HEK293T (cell line): ENCODE measurements around the gene PPP1R14C.

Experiments
- CTCF ChIA-PET: fragments of 350-600 bp; formaldehyde crosslinking; extraction: SDS; loops from one replicate; lab custom pipeline; 2021; ENCODE audit warnings: antibody characterized with exemption, inconsistent platforms; lab: Yijun Ruan, JAX
- POLR2A ChIA-PET: fragments of 350-600 bp; formaldehyde crosslinking; extraction: SDS; loops from one replicate; lab custom pipeline; 2020; ENCODE audit warnings: antibody characterized with exemption, inconsistent platforms; lab: Yijun Ruan, JAX
- DNase-seq: peaks from one replicate; pipeline ENCODE4 v3.0.0; 2012; ENCODE audit warnings: mixed read lengths; ENCODE audit errors: extremely low spot score
- ARNT ChIP-seq: fragments of 450-650 bp; IDR thresholded peaks from 2 replicates; pipeline ENCODE4 v1.6.1; 2017; ENCODE audit warnings: mild to moderate bottlenecking
- BHLHE40 ChIP-seq: fragments of 450-650 bp; IDR thresholded peaks from 2 replicates; pipeline ENCODE4 v1.6.1; 2016; ENCODE audit warnings: mild to moderate bottlenecking, moderate library complexity, borderline replicate concordance
- CTBP1 ChIP-seq: fragments of 450-650 bp; IDR thresholded peaks from 2 replicates; pipeline ENCODE4 v1.6.1; 2016; ENCODE audit warnings: borderline replicate concordance
- ELF4 ChIP-seq: fragments of 450-650 bp; IDR thresholded peaks from 2 replicates; pipeline ENCODE4 v1.6.1; 2017; ENCODE audit warnings: antibody characterized with exemption
- FOXA1 ChIP-seq: fragments of 450-650 bp; IDR thresholded peaks from 2 replicates; pipeline ENCODE4 v1.6.1; 2016; ENCODE audit warnings: mild to moderate bottlenecking
- FOXK2 ChIP-seq: fragments of 450-650 bp; IDR thresholded peaks from 2 replicates; pipeline ENCODE4 v1.6.1; 2016; ENCODE audit warnings: mild to moderate bottlenecking
- FOXM1 ChIP-seq: fragments of 450-650 bp; IDR thresholded peaks from 2 replicates; pipeline ENCODE4 v1.6.1; 2017; ENCODE audit warnings: mild to moderate bottlenecking, borderline replicate concordance
- HDGF ChIP-seq: fragments of 450-650 bp; IDR thresholded peaks from 2 replicates; pipeline ENCODE4 v1.6.1; 2017; ENCODE audit warnings: antibody characterized with exemption, borderline replicate concordance
- L3MBTL2 ChIP-seq: fragments of 450-650 bp; conservative IDR thresholded peaks from 2 replicates; pipeline ENCODE4 v1.6.1; 2016; ENCODE audit warnings: mild to moderate bottlenecking
- LEF1 ChIP-seq: fragments of 450-650 bp; IDR thresholded peaks from 2 replicates; pipeline ENCODE4 v1.6.1; 2017; ENCODE audit warnings: mild to moderate bottlenecking, borderline replicate concordance
- NFRKB ChIP-seq: fragments of 450-650 bp; IDR thresholded peaks from 2 replicates; pipeline ENCODE4 v1.6.1; 2016; ENCODE audit warnings: mild to moderate bottlenecking, moderate library complexity
- PKNOX1 ChIP-seq: fragments of 450-650 bp; IDR thresholded peaks from 2 replicates; pipeline ENCODE4 v1.6.1; 2016
- SP1 ChIP-seq: fragments of 450-650 bp; IDR thresholded peaks from 2 replicates; pipeline ENCODE4 v1.6.1; 2017
- SUZ12 ChIP-seq: fragments of 450-650 bp; IDR thresholded peaks from 2 replicates; pipeline ENCODE4 v1.6.1; 2016; ENCODE audit warnings: mild to moderate bottlenecking
- TARDBP ChIP-seq: fragments of 450-650 bp; IDR thresholded peaks from 2 replicates; pipeline ENCODE4 v1.6.1; 2016
- ZNF384 ChIP-seq: fragments of 450-650 bp; IDR thresholded peaks from 2 replicates; pipeline ENCODE4 v1.6.1; 2016

The PPP1R14C gene

GRCh38 chr6:150297327-150298029 is 154.6 kb downstream of the PPP1R14C start:
- TF ChIP-seq SP1 (no peak), ARNT (no peak), PKNOX1 (no peak), HDGF (no peak), FOXK2 (no peak), ELF4 (no peak), NFRKB (no peak), CTBP1 (no peak), TARDBP (no peak), SUZ12 (no peak), FOXA1 (no peak), L3MBTL2 (no peak), LEF1 (no peak), FOXM1 (no peak), BHLHE40 (no peak), ZNF384 (no peak)
- CTCF ChIA-PET: no interaction called here
- DNase-seq: no peak
- POLR2A ChIA-PET: no interaction called here

- ChIA-PET POLR2A (no interaction called here), CTCF (no interaction called here)
- TF ChIP-seq LEF1 (no peak), TARDBP (no peak), FOXK2 (no peak), BHLHE40 (no peak), L3MBTL2 (no peak), ELF4 (no peak), ARNT (no peak), FOXA1 (no peak), NFRKB (no peak), ZNF384 (no peak), SUZ12 (no peak)
- no peak for DNase-seq
Observed at GRCh38 chr6:150298030-150298380, 155.2 kb downstream of the PPP1R14C start.

GRCh38 chr6:150298676-150299075 is 155.8 kb downstream of the PPP1R14C start:
- no peak for DNase-seq
- POLR2A ChIA-PET: no interaction called here
- CTCF ChIA-PET: interaction anchor here (1.0 kb wide), 1 partner anchor 12 kb away, joined by 4 read pairs; no protein-coding TSS in a partner anchor
- no peak for TF ChIP-seq PKNOX1
- TF ChIP-seq ELF4: no peak
- TF ChIP-seq ARNT: no peak
- no peak for TF ChIP-seq TARDBP
- no peak for TF ChIP-seq HDGF
- TF ChIP-seq FOXK2: no peak
- TF ChIP-seq FOXM1: no peak
- no peak for TF ChIP-seq BHLHE40
- no peak for TF ChIP-seq NFRKB
- no peak for TF ChIP-seq SUZ12
